ENCODE data around the gene ARSA.
"Not testable (repeated sequence)": the region's sequence is repeated elsewhere in the genome, so short reads cannot be mapped to it uniquely, and the experiment has no call there.

Gene ARSA

DNA sequence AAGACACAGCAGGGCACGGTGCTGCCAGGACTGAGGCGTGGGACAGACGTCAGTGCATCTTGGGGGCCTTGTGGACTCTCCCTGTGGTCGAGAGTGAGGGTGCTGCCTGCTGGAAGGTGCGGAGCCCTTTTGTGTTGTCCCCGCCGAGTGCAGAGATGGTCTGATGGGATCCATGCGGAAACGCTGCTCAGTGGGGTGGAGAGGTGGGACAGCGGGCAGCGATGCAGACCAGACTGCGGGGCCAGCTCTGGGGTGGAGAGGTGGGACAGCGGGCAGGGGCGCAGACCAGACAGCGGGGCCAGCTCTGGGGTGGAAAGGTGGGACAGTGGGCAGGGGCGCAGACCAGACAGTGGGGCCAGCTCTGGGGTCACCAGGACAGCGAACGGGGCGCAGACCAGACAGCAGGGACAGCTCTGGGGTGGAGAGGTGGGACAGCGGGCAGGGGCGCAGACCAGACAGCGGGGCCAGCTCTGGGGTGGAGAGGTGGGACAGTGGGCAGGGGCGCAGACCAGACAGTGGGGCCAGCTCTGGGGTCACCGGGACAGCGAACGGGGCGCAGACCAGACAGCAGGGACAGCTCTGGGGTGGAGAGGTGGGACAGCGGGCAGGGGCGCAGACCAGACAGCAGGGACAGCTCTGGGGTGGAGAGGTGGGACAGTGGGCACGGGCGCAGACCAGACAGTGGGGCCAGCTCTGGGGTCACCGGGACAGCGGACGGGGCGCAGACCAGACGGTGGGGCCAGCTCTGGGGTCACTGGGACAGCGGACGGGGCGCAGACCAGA is 19.7 kb downstream of the ARSA start:
- not testable (repeated sequence) for H3K9me3 ChIP-seq (ENCODE audit: control insufficient read depth, low read length); H3K4me3 ChIP-seq (ENCODE audit: extremely low read depth, insufficient read depth, low read length, poor library complexity, severe bottlenecking); H3K27ac ChIP-seq (ENCODE audit: low read depth, low read length, severe bottlenecking); H3K36me3 ChIP-seq (ENCODE audit: control insufficient read depth, insufficient read depth, low read length); H3K4me1 ChIP-seq (ENCODE audit: control insufficient read depth, insufficient read depth, low read length, poor library complexity, severe bottlenecking)
- 86 to 92% methylated on average over 29 to 38 of the region's 39 CpGs for WGBS, 2 experiments (ENCODE audit: insufficient coverage in 2 of 2)

DNA sequence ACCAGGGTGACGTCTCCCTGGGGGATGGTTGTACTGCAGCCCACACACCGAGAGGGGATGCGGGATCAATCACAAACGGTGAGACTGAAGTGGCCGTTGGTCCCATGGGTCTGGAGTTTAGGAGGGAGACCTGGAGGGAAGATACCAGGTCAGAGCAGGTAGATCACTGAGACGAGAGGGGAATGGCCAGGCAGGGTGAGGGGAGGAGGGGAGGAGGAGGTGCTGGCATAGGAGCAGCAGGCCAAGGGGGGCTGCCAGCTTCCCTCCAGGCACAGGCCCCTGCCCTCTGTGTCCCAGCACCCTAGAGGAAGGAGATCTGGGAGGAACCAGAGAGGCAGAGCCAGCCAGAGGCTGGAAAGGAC is 20.3 kb downstream of the ARSA start:
- Histone ChIP-seq H3K9me3 (ENCODE audit: control insufficient read depth, low read length) (no peaks in the 10 kb centered on the region), H3K4me3 (ENCODE audit: extremely low read depth, insufficient read depth, low read length, poor library complexity, severe bottlenecking) (no peak overlapping the region), H3K36me3 (ENCODE audit: control insufficient read depth, insufficient read depth, low read length) (no peaks in the 10 kb centered on the region), H3K27ac (ENCODE audit: low read depth, low read length, severe bottlenecking) (no peak overlapping the region), H3K4me1 (ENCODE audit: control insufficient read depth, insufficient read depth, low read length, poor library complexity, severe bottlenecking) (no peaks in the 10 kb centered on the region)
- WGBS, 2 experiments (ENCODE audit: insufficient coverage in 2 of 2): 75 to 92% methylated on average over 6 of the region's 6 CpGs

DNA sequence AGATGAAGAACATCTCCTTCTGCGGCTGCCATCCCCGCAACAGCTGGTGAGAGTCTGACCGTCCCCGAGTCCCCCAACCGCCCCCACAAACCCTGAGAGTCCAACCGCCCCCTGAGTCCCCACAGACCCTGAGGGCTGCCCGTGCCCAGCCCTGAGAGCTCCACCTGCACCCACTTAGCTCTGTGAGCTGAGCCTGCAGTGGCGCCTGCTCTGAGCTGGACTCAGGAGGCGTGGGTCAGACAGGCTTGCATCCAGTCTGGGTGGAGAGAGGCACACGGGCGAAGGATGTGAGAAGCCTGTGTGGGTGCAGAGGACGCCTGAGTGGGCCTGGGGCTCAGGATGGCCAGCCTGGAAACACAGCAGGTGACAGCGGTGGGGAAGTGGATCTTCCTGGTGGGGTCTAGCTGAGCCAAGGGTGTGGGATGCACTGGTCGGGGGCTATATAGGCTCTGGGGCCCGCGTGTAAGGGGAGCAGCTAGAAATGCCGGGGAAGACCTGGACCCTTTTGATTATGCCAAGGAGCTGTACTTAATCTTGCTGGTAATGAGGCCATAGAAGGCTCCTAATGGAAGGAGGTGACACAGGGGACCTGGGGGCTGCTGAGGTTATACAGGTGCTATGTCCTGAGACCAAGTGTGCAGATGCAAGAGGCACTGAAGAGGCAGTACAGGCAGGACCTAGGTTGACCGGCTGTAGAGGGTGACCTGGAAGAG is 20.9 kb downstream of the ARSA start:
- H3K27ac ChIP-seq (ENCODE audit: low read depth, low read length, severe bottlenecking): no peak overlapping the region
- no peak overlapping the region for H3K4me3 ChIP-seq (ENCODE audit: extremely low read depth, insufficient read depth, low read length, poor library complexity, severe bottlenecking)
- H3K9me3 ChIP-seq (ENCODE audit: control insufficient read depth, low read length): no peaks in the 10 kb centered on the region
- no peaks in the 10 kb centered on the region for H3K4me1 ChIP-seq (ENCODE audit: control insufficient read depth, insufficient read depth, low read length, poor library complexity, severe bottlenecking)
- H3K36me3 ChIP-seq (ENCODE audit: control insufficient read depth, insufficient read depth, low read length): no peaks in the 10 kb centered on the region
- WGBS, 2 experiments (ENCODE audit: insufficient coverage in 2 of 2): 94% methylated on average over 11 to 16 of the region's 18 CpGs

DNA sequence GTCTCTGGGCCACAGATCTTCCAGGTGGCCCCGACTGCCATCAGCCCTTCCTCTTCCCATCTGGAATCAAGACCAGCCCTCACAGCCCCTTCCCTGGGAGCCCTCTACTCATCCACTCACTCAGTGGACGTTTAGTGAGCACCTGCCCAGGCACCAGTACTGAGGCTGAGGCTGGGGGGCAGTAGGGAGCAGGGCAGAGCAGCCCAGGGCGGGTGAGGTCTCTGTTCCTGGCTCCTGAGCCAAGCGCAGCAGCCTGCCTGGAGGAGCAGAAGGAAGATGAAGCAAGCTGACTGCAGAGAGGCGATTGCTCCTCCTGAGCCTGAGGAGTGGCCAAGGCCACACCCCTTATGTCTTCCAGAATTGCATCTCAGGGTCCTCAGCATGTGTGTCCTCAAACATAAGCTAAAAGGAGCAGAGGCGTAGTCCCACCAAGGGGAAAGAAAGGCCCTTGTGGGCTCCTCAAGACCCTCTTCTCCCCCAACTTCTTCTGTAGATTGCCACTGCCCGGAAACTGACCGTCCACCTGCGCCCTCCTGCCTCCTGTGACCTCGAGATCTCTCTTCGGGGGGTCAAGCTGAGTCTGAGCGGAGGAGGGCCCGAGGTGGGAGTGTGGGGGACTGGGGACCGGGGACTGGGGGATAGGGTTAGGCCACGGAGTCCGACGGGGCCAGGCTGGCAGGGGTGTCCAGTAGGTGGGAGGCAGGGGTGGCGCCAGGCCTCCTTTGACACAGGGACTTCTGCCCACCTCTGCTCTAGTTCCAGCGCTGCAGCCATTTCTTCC is 21.6 kb downstream of the ARSA start:
- H3K4me1 ChIP-seq (ENCODE audit: control insufficient read depth, insufficient read depth, low read length, poor library complexity, severe bottlenecking): no peaks in the 10 kb centered on the region
- H3K9me3 ChIP-seq (ENCODE audit: control insufficient read depth, low read length): no peaks in the 10 kb centered on the region
- H3K4me3 ChIP-seq (ENCODE audit: extremely low read depth, insufficient read depth, low read length, poor library complexity, severe bottlenecking): no peak overlapping the region
- H3K27ac ChIP-seq (ENCODE audit: low read depth, low read length, severe bottlenecking): no peak overlapping the region
- WGBS, 2 experiments (ENCODE audit: insufficient coverage in 2 of 2): 79 to 89% methylated on average over 15 to 16 of the region's 19 CpGs
- no peaks in the 10 kb centered on the region for H3K36me3 ChIP-seq (ENCODE audit: control insufficient read depth, insufficient read depth, low read length)

DNA sequence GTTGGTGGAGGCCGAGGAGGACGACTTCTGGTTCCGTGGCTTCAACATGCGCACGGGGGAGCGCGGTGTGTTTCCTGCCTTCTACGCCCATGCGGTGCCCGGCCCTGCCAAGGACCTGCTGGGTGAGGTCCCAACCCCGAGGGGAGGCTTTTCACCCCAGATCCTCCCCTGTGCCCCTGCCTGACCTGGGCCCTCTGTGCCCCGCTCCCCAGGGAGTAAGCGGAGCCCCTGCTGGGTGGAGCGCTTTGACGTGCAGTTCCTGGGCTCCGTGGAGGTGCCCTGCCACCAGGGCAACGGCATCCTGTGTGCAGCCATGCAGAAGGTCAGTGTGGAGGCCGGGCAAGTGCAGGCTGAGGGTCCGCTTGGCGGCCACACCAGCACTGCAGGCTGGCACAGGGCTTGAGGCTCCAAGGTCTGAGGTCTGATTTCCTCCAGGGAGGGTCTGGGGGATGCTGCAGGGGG is 22.3 kb downstream of the ARSA start:
- H3K27ac ChIP-seq (ENCODE audit: low read depth, low read length, severe bottlenecking): no peak overlapping the region
- no peaks in the 10 kb centered on the region for H3K36me3 ChIP-seq (ENCODE audit: control insufficient read depth, insufficient read depth, low read length)
- no peaks in the 10 kb centered on the region for H3K4me1 ChIP-seq (ENCODE audit: control insufficient read depth, insufficient read depth, low read length, poor library complexity, severe bottlenecking)
- H3K4me3 ChIP-seq (ENCODE audit: extremely low read depth, insufficient read depth, low read length, poor library complexity, severe bottlenecking): no peak overlapping the region
- 88 to 89% methylated on average over 18 to 20 of the region's 20 CpGs for WGBS, 2 experiments (ENCODE audit: insufficient coverage in 2 of 2)
- no peaks in the 10 kb centered on the region for H3K9me3 ChIP-seq (ENCODE audit: control insufficient read depth, low read length)

DNA sequence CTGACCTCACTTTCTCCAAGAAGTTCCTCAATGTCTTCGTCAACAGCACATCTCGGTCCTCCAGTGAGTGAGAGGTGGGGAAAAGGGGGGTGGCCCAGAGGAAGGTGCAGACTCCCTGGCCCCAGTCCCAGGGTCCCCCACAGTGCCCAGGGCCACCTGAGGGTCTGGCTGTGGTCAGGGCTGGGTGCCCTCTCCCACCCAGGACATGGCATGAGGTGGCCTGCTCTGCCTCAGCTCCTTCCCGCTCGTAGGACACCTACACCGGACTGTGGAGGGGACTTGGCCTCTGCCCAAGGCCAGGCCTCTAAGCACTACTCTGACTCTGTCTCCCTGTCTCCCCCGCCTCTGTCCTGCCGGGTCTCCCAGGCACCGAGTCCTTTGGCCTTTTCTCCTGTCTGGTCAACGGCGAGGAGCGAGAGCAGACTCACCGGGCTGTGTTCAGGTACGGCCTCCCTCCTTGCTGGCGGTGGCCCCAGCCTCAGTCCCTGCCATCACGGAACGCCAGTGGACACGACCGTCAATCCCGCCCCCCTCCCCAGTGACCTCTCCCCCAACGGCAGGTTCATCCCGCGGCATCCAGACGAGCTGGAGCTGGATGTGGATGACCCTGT is 22.8 kb downstream of the ARSA start:
- WGBS, 2 experiments (ENCODE audit: insufficient coverage in 2 of 2): 81 to 92% methylated on average over 7 to 16 of the region's 23 CpGs
- Histone ChIP-seq H3K27ac (ENCODE audit: low read depth, low read length, severe bottlenecking) (no peak overlapping the region), H3K4me3 (ENCODE audit: extremely low read depth, insufficient read depth, low read length, poor library complexity, severe bottlenecking) (no peak overlapping the region), H3K4me1 (ENCODE audit: control insufficient read depth, insufficient read depth, low read length, poor library complexity, severe bottlenecking) (no peaks in the 10 kb centered on the region), H3K36me3 (ENCODE audit: control insufficient read depth, insufficient read depth, low read length) (no peaks in the 10 kb centered on the region), H3K9me3 (ENCODE audit: control insufficient read depth, low read length) (no peaks in the 10 kb centered on the region)

DNA sequence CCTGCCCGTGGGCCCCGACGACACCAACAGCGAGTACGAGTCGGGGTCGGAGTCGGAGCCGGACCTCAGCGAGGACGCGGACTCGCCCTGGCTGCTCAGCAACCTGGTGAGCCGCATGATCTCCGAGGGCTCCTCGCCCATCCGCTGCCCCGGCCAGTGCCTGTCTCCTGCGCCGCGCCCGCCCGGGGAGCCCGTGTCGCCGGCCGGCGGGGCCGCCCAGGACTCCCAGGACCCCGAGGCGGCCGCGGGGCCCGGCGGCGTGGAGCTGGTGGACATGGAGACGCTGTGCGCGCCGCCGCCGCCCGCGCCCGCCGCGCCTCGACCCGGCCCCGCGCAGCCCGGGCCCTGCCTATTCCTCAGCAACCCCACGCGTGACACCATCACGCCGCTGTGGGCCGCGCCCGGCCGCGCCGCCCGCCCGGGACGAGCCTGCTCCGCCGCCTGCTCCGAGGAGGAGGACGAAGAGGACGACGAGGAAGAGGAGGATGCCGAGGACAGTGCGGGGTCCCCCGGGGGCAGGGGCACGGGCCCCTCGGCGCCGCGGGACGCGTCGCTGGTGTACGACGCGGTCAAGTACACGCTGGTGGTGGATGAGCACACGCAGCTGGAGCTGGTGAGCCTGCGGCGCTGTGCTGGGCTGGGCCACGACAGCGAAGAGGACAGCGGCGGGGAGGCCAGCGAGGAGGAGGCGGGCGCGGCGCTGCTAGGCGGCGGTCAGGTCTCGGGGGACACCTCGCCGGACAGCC is 23.5 kb downstream of the ARSA start:
- no peak overlapping the region for H3K27ac ChIP-seq (ENCODE audit: low read depth, low read length, severe bottlenecking)
- no peaks in the 10 kb centered on the region for H3K4me1 ChIP-seq (ENCODE audit: control insufficient read depth, insufficient read depth, low read length, poor library complexity, severe bottlenecking)
- H3K9me3 ChIP-seq (ENCODE audit: control insufficient read depth, low read length): no peaks in the 10 kb centered on the region
- no peak overlapping the region for H3K4me3 ChIP-seq (ENCODE audit: extremely low read depth, insufficient read depth, low read length, poor library complexity, severe bottlenecking)
- WGBS, 2 experiments (ENCODE audit: insufficient coverage in 2 of 2): 85 to 88% methylated on average over 75 to 100 of the region's 103 CpGs
- no peaks in the 10 kb centered on the region for H3K36me3 ChIP-seq (ENCODE audit: control insufficient read depth, insufficient read depth, low read length)

DNA sequence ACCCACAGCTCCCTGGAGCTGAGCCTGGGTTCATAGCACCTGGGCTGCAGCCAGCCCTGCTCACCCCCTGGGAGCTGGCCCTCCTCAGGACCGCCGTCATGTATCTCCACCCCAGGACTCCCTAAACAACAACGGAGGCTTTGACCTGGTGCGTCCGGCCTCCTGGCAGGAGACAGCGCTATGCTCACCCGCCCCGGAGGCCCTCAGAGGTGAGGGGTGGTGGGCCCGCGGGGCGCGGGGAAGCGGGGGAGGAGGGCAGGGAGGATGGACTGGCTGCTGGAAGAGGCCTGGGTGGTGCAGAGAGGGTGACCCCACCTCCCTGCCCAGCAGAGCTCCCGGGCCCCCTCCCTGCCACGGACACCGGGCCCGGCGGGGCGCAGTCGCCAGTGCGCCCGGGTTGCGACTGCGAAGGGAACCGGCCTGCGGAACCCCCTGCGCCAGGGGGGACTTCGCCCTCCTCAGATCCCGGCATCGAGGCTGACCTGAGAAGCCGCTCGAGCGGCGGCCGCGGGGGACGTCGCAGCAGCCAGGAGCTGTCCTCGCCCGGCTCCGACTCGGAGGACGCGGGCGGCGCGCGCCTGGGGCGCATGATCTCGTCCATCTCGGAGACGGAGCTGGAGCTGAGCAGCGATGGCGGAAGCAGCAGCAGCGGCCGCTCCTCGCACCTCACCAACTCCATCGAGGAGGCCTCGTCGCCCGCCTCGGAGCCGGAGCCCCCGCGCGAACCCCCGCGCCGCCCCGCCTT is 24.3 kb downstream of the ARSA start:
- Histone ChIP-seq H3K4me1 (ENCODE audit: control insufficient read depth, insufficient read depth, low read length, poor library complexity, severe bottlenecking) (no peaks in the 10 kb centered on the region), H3K9me3 (ENCODE audit: control insufficient read depth, low read length) (no peaks in the 10 kb centered on the region), H3K4me3 (ENCODE audit: extremely low read depth, insufficient read depth, low read length, poor library complexity, severe bottlenecking) (no peak overlapping the region), H3K27ac (ENCODE audit: low read depth, low read length, severe bottlenecking) (no peak overlapping the region), H3K36me3 (ENCODE audit: control insufficient read depth, insufficient read depth, low read length) (no peaks in the 10 kb centered on the region)
- WGBS, 2 experiments (ENCODE audit: insufficient coverage in 2 of 2): 66 to 71% methylated on average over 48 to 62 of the region's 70 CpGs

DNA sequence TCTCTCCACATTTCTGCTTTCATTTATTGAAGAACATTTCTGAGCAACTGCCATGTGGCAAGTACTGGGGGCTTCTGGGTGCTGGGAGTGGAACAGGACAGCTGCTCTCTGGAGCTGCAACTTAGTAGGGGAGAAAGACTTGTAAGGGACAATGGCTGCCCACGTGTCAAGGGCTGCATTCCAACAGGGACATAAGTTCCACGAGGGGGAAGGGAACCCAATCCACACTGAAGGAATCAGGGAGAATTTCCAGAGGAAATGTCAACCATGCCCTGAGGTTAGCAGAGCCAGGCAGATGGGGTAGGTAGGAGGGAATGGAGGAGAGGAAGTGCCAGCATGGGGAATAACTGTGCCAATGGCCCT is 25.6 kb downstream of the ARSA start:
- H3K36me3 ChIP-seq (ENCODE audit: control insufficient read depth, insufficient read depth, low read length): no peaks in the 10 kb centered on the region
- no peak overlapping the region for H3K27ac ChIP-seq (ENCODE audit: low read depth, low read length, severe bottlenecking)
- H3K4me1 ChIP-seq (ENCODE audit: control insufficient read depth, insufficient read depth, low read length, poor library complexity, severe bottlenecking): no peaks in the 10 kb centered on the region
- no peaks in the 10 kb centered on the region for H3K9me3 ChIP-seq (ENCODE audit: control insufficient read depth, low read length)
- H3K4me3 ChIP-seq (ENCODE audit: extremely low read depth, insufficient read depth, low read length, poor library complexity, severe bottlenecking): no peak overlapping the region
- WGBS, 2 experiments (ENCODE audit: insufficient coverage in 2 of 2): 38 to 54% methylated on average over 2 of the region's 2 CpGs

Data from mesodermal cell (in vitro differentiated cells).